ENCODE data around the gene CACNA2D3.

The CACNA2D3 gene

DNA sequence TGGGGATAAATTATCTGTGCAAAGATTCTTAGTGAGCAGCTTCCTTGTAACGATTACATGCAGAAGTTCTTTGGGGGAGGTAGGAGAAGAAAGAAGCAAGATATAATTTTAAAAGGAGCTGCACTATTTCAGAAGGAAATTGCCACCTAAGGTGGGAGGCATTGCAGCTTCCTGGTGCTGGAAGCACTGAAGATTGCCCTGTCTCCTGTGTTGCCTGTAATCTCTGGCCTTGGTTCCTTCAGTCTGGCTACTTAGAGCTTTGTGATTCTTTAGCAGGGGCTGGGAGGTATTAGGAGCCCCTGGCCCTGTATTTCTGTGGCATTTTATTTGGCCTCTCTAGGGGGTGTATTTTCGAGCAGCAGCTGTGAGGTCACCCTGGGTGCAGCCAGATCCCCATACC lies 35.5 kb downstream of the CACNA2D3 start:
- DNase-seq (ENCODE audit: low read depth) = no peak
- TF ChIP-seq, protein P1, sequence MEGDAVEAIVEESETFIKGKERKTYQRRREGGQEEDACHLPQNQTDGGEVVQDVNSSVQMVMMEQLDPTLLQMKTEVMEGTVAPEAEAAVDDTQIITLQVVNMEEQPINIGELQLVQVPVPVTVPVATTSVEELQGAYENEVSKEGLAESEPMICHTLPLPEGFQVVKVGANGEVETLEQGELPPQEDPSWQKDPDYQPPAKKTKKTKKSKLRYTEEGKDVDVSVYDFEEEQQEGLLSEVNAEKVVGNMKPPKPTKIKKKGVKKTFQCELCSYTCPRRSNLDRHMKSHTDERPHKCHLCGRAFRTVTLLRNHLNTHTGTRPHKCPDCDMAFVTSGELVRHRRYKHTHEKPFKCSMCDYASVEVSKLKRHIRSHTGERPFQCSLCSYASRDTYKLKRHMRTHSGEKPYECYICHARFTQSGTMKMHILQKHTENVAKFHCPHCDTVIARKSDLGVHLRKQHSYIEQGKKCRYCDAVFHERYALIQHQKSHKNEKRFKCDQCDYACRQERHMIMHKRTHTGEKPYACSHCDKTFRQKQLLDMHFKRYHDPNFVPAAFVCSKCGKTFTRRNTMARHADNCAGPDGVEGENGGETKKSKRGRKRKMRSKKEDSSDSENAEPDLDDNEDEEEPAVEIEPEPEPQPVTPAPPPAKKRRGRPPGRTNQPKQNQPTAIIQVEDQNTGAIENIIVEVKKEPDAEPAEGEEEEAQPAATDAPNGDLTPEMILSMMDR (conservative IDR thresholded peaks at IDR 0.05; ENCODE audit: low read length) = no peak
- no peak overlapping the region for H3K4me3 ChIP-seq (ENCODE audit: low read length)

DNA sequence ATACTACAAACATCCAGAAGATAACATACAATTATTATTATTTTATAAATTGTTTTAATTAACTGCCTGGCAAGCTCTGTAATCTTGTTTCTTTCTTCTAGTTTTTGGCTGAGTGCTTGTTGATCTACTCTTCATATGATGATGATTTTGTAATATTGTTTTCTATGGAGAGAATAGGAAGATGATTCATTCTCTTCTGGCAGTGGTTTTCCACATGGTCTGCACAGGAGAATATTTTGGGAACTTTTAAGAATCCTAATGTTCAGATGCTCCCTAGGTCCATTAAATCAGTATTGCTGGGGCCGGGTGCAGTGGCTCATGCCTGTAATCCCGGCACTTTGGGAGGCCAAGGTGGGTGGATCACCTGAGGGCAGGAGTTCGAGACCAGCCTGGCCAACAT lies 37.6 kb downstream of the CACNA2D3 start:
- no peak overlapping the region for H3K4me3 ChIP-seq (ENCODE audit: low read length)
- TF ChIP-seq, protein P1 (conservative IDR thresholded peaks at IDR 0.05; ENCODE audit: low read length) = no peak
- no peak for DNase-seq (ENCODE audit: low read depth)

DNA sequence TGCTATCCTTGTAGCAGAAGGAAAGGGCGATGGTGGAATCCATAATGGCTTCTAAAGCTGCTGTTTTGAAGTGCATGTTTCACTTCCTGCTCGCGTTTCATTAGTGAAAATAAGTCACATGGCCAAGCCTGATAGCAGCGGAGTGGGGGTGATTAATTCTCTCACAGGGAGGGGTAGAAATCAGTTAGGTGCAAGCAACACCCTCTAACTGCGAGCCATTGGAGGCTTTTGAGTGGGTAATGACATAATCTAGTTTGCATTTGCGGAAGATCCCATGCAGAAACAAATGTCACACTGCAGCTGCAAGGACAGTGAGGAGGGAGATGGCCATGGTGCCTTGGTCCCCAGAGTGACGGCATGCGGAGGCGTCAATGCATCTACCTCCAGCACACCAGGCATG lies 41.1 kb downstream of the CACNA2D3 start:
- no peak overlapping the region for H3K4me3 ChIP-seq (ENCODE audit: low read length)
- TF ChIP-seq, protein P1 (conservative IDR thresholded peaks at IDR 0.05; ENCODE audit: low read length) = no peak
- DNase-seq (ENCODE audit: low read depth) = no peak

DNA sequence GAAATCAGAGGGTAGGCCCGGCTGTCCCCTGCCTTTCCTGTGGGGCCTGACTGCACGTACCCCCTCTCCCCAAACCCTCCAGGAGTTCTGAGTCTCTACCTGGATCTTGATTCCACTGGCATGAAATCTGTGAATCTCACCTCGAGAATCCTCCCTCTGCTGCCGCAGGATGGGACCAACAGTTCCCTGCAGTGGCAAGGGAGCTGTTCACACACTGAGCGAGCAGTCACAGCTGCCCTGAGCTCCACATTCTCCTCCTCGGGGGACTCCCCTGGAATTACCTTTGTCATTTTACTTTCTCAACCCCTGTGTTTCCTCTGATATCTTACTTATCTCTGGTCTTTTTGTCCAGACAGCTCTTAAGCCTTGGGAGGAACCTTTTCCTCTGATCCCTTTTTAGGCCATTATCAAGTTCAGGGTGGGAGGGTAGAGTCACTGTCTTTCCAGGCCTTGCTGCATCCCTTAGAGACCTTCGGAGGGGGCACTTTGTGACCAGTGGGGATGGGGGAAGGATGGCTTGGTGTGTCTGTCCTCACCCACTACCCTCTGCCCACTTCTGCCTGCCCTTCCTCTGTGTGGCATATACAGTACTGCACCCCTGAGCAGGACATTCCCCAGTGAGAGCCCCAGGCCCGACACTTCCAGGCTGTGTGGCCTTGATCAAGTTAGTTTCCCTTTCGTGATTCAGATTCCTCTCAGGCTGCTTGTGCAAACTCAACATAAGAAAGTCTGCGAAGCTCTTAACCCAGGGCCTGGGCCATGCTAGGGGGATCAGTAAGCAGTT lies 42.0 kb downstream of the CACNA2D3 start:
- H3K4me3 ChIP-seq (ENCODE audit: low read length) = no peak overlapping the region
- TF ChIP-seq, protein P1 (conservative IDR thresholded peaks at IDR 0.05; ENCODE audit: low read length) = no peak
- DNase-seq (ENCODE audit: low read depth) = no peak

DNA sequence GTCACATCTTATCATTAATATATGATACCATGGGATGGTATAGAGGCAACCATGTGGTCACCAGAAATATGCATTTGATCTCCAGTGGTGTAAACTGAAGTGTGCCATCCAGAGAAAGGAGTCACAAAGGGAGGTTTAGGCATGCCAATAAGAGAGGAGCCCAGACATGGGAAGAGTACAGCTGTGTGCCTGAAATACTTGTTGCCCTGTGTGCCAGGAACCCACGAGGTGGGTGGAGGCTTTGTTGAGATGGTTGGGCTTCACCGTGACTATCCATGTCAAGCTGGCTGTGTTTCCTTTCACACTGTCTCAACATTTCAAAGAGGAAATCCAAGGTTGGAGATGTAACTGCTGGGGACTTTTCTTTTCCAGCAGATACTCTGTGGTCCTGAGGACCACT lies 43.5 kb downstream of the CACNA2D3 start:
- H3K4me3 ChIP-seq (ENCODE audit: low read length) = no peak overlapping the region
- TF ChIP-seq, protein P1 (conservative IDR thresholded peaks at IDR 0.05; ENCODE audit: low read length) = no peak
- DNase-seq (ENCODE audit: low read depth) = no peak

DNA sequence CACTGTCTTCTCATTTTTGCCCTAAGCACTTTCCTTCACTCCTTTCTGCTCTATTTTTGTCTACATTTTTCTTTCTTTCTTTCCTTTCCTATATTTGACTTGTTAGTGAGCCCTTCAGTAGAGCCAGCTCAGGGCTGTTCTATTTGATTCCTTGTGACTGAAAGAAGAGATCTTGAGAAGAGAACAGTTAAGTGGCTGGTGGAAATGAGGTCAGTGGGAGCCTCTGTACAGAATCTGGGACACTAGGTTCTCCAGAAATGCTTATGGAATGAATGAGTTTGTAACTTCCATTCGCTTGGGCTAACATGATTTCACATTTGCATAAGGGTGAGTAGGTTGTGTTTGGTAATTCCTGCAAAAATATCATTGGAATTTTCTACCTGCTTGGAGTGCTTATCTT lies 45.6 kb downstream of the CACNA2D3 start:
- no peak for DNase-seq (ENCODE audit: low read depth)
- TF ChIP-seq, protein P1 (conservative IDR thresholded peaks at IDR 0.05; ENCODE audit: low read length) = no peak
- no peak overlapping the region for H3K4me3 ChIP-seq (ENCODE audit: low read length)

DNA sequence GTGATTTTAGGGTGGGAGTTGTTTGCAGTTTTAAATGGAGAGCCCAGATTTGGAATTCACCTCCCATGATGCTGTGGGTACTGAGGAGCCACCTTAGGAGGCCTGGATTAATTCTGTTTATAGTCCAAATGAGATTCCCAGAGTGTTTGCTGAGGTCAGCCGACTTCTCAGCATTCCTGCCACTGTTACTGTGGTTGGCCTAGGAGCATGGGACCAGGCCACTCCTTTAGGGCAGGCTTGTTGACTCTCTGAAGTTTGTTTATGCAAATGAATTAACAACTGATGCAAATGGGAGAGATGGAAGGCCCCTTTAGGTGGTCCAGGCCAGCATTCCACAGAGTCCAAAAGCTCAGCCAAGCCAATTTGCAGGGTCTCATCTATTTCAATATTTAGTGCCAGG lies 46.1 kb downstream of the CACNA2D3 start:
- TF ChIP-seq, protein P1 (conservative IDR thresholded peaks at IDR 0.05; ENCODE audit: low read length) = no peak
- no peak overlapping the region for H3K4me3 ChIP-seq (ENCODE audit: low read length)
- DNase-seq (ENCODE audit: low read depth) = no peak
